Suprapubic skin (tissue), 4 donors: Measurements from ENCODE around the gene ADK.

Experiments
- POLR2A ChIP-seq, 2 donors: fragments of 450-650 bp; IDR thresholded peaks; one replicate each; pipeline ENCODE4 v1.6.1; 2017; ENCODE audit warnings: antibody characterized with exemption in 2 of 2, mild to moderate bottlenecking in 2 of 2, moderate library complexity in 2 of 2
- POLR2AphosphoS5 ChIP-seq, 3 donors: sonication (generic); formaldehyde crosslinking; IDR thresholded peaks; one replicate each; pipeline ENCODE4 v1.6.1; 2017; ENCODE audit warnings: antibody characterized with exemption in 3 of 3
- TF ChIP-seq, protein P1 (sequence below), 2 donors: fragments of 200-600 bp in 1 of 2; fragments of 450-650 bp in 1 of 2; sonication (generic) in 1 of 2; IDR thresholded peaks; one replicate each; pipeline ENCODE4 v1.5.1; 2016 to 2019; ENCODE audit warnings: antibody characterized with exemption in 2 of 2, mild to moderate bottlenecking in 1 of 2, moderate library complexity in 1 of 2

GRCh38 chr10:74133923-74134820, 16.8 kb upstream of the ADK start:
- TF ChIP-seq, protein P1, sequence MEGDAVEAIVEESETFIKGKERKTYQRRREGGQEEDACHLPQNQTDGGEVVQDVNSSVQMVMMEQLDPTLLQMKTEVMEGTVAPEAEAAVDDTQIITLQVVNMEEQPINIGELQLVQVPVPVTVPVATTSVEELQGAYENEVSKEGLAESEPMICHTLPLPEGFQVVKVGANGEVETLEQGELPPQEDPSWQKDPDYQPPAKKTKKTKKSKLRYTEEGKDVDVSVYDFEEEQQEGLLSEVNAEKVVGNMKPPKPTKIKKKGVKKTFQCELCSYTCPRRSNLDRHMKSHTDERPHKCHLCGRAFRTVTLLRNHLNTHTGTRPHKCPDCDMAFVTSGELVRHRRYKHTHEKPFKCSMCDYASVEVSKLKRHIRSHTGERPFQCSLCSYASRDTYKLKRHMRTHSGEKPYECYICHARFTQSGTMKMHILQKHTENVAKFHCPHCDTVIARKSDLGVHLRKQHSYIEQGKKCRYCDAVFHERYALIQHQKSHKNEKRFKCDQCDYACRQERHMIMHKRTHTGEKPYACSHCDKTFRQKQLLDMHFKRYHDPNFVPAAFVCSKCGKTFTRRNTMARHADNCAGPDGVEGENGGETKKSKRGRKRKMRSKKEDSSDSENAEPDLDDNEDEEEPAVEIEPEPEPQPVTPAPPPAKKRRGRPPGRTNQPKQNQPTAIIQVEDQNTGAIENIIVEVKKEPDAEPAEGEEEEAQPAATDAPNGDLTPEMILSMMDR (IDR thresholded peaks at IDR 0.05): no peak
- TF ChIP-seq POLR2AphosphoS5 (IDR thresholded peaks at IDR 0.05) (no peak), POLR2A (IDR thresholded peaks at IDR 0.05) (no peak)
